Adipocyte (in vitro differentiated cells): ENCODE results near the gene SS18L1.

Experiments
- DNase-seq: peaks from one replicate; pipeline ENCODE4 v3.0.0-alpha.2; 2015; ENCODE audit warnings: low read depth
- H3K27me3 ChIP-seq: replicated peaks from 2 replicates; pipeline ENCODE4 v1.7.0; 2013; ENCODE audit warnings: mild to moderate bottlenecking, low read length, moderate library complexity; ENCODE audit not compliant: control insufficient read depth, insufficient read depth
- H3K36me3 ChIP-seq: 2 replicates; pipeline ENCODE4 v1.7.0; 2013; ENCODE audit warnings: low read length, mild to moderate bottlenecking, moderate library complexity; ENCODE audit not compliant: control insufficient read depth, insufficient read depth, severe bottlenecking
- H3K4me1 ChIP-seq: 2 replicates; pipeline ENCODE4 v1.7.0; 2013; ENCODE audit warnings: mild to moderate bottlenecking, low read length, moderate library complexity; ENCODE audit not compliant: control insufficient read depth, insufficient read depth
- H3K4me3 ChIP-seq: 2 replicates; pipeline ENCODE4 v1.7.0; 2013; ENCODE audit warnings: mild to moderate bottlenecking, low read length, moderate library complexity
- H3K9ac ChIP-seq: 2 replicates; pipeline ENCODE4 v1.7.0; 2013; ENCODE audit warnings: mild to moderate bottlenecking, low read length, moderate library complexity
- H3K9me3 ChIP-seq: 2 replicates; pipeline ENCODE4 v1.7.0; 2013; ENCODE audit warnings: mild to moderate bottlenecking, low read length, moderate library complexity; ENCODE audit not compliant: control insufficient read depth

The SS18L1 gene

GRCh38 chr20:62160253-62160652 is 16.7 kb downstream of the SS18L1 start:
- H3K27me3 ChIP-seq, result no peaks in the 10 kb centered on the region

GRCh38 chr20:62160876-62161275 is 17.3 kb downstream of the SS18L1 start:
- no peaks in the 10 kb centered on the region for H3K27me3 ChIP-seq
- peaks cover 2% of the 10 kb centered on the region for H3K4me1 ChIP-seq
- H3K9me3 ChIP-seq, result no peaks in the 10 kb centered on the region
- peaks cover 34% of the 10 kb centered on the region for H3K36me3 ChIP-seq
- no peak for DNase-seq
- H3K4me3 ChIP-seq, result no peak overlapping the region
- no peak overlapping the region for H3K9ac ChIP-seq

More at GRCh38 chr20:62160253-62160652, 16.7 kb downstream of the SS18L1 start:
- Histone ChIP-seq H3K9me3 (no peaks in the 10 kb centered on the region), H3K4me1 (no peaks in the 10 kb centered on the region), H3K36me3 (peaks cover 31% of the 10 kb centered on the region), H3K9ac (no peak overlapping the region), H3K4me3 (no peak overlapping the region)
- DNase-seq, result no peak

- no peak overlapping the region for H3K4me3 ChIP-seq
- H3K36me3 ChIP-seq, result peaks cover 34% of the 10 kb centered on the region
- no peaks in the 10 kb centered on the region for H3K27me3 ChIP-seq
- H3K9ac ChIP-seq, result no peak overlapping the region
- no peak for DNase-seq
- H3K4me1 ChIP-seq, result peaks cover 7% of the 10 kb centered on the region
- H3K9me3 ChIP-seq, result no peaks in the 10 kb centered on the region
These were observed 17.8 kb downstream of the SS18L1 start for GRCh38 chr20:62161347-62161746.

- Histone ChIP-seq H3K4me3 (no peak overlapping the region), H3K9me3 (no peaks in the 10 kb centered on the region), H3K9ac (no peak overlapping the region), H3K4me1 (peaks cover 8% of the 10 kb centered on the region), H3K27me3 (no peaks in the 10 kb centered on the region), H3K36me3 (peaks cover 34% of the 10 kb centered on the region)
- DNase-seq, result no peak
These were observed 19.4 kb downstream of the SS18L1 start for GRCh38 chr20:62162765-62163484.

DNA sequence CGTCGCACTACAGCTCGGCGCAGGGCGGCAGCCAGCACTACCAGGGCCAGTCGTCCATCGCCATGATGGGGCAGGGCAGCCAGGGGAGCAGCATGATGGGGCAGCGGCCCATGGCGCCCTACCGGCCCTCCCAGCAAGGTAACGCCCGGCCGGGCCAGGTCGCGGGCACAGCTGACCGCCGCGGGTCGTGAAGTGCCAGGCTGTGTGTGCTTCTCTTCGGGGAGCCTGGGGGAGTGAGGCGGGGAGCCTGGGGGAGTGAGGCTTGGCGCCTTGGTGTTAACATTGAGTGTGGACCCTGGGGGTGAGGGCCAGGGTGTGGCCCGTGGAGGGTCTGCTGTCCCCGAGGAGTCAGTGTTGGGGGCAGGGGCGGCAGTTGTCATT is 19.9 kb downstream of the SS18L1 start:
- Histone ChIP-seq H3K4me3 (no peak overlapping the region), H3K9ac (no peak overlapping the region), H3K27me3 (no peaks in the 10 kb centered on the region), H3K36me3 (peaks cover 40% of the 10 kb centered on the region), H3K4me1 (peaks cover 8% of the 10 kb centered on the region), H3K9me3 (no peaks in the 10 kb centered on the region)
- DNase-seq, result no peak

GRCh38 chr20:62163986-62164762 is 20.6 kb downstream of the SS18L1 start:
- Histone ChIP-seq H3K27me3 (no peaks in the 10 kb centered on the region), H3K9ac (no peak overlapping the region), H3K9me3 (no peaks in the 10 kb centered on the region), H3K4me3 (no peak overlapping the region), H3K36me3 (peaks cover 46% of the 10 kb centered on the region), H3K4me1 (peaks cover 8% of the 10 kb centered on the region)
- no peak for DNase-seq

DNA sequence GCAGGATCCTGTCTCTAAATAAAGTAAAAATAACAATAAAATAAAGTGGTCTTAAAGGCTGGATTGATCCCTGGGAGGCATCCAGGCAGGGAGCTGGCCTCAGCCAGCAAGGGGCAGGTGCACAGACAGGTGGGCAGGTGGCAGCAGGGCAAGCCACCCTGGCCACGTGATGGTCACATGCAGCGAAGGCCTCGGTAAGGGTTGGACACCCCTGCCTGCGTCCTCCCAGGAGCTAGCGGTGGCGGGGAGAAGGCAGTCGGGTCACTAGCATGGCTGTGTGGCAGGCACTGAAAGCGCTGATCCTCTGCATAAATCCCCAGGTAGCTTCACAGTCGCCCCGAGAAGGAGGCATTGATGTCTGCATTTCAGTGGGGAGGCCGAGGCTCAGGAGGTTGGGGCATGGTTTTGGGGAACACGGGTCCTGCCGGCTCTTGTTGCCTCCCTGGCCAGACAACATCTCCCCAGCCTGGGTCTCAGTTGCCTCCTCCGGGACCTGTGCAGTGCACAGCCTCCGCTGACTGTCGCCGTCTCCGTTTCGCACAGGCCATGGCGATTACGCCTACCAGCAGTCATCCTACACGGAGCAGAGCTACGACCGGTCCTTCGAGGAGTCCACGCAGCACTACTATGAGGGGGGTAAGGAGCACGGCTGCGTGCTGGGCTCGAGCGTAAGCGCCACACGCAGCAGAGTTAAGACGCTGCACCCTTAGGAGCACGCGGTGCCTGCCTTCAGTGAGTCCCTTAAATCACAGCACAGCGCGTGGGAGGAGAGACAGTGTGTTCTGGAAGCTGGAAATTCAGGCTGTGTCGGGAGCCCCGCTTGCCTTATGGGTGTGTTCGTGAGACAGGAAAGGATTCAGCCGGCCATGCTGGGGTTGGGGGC is 21.6 kb downstream of the SS18L1 start:
- Histone ChIP-seq H3K4me1 (peaks cover 8% of the 10 kb centered on the region), H3K9me3 (no peaks in the 10 kb centered on the region), H3K9ac (no peak overlapping the region), H3K4me3 (no peak overlapping the region), H3K36me3 (peaks cover 53% of the 10 kb centered on the region), H3K27me3 (no peaks in the 10 kb centered on the region)
- no peak for DNase-seq

GRCh38 chr20:62165762-62166399 is 22.3 kb downstream of the SS18L1 start:
- Histone ChIP-seq H3K4me3 (no peak overlapping the region), H3K36me3 (peaks cover 49% of the 10 kb centered on the region), H3K4me1 (peaks cover 8% of the 10 kb centered on the region), H3K27me3 (no peaks in the 10 kb centered on the region), H3K9ac (no peak overlapping the region), H3K9me3 (no peaks in the 10 kb centered on the region)
- DNase-seq, result no peak

GRCh38 chr20:62167474-62167873 is 23.9 kb downstream of the SS18L1 start:
- DNase-seq, result no peak
- H3K9ac ChIP-seq, result no peak overlapping the region
- no peaks in the 10 kb centered on the region for H3K9me3 ChIP-seq
- no peak overlapping the region for H3K4me3 ChIP-seq
- H3K27me3 ChIP-seq, result no peaks in the 10 kb centered on the region
- H3K36me3 ChIP-seq, result peaks cover 50% of the 10 kb centered on the region
- peaks cover 8% of the 10 kb centered on the region for H3K4me1 ChIP-seq

DNA sequence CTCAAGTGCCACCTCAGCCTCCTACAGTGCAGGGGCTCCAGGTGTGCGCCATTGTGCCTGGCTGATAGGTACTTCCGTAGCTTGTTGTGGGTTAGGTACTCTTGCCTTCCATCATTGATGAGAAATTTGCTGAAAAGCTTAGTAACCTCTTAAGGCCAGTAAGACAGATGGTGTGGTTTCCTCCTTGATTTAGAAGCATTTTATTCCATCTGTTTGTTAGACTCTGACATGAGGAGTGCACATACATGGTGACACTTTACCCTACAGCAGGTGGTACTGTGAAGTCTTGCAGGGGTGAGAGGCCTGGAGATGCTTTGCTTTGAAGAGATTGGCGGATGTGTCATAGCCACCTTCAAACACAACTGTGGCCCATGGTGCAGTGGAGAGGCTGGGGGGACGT is 24.5 kb downstream of the SS18L1 start:
- no peaks in the 10 kb centered on the region for H3K9me3 ChIP-seq
- H3K4me3 ChIP-seq, result no peak overlapping the region
- peaks cover 47% of the 10 kb centered on the region for H3K36me3 ChIP-seq
- DNase-seq, result no peak
- no peaks in the 10 kb centered on the region for H3K27me3 ChIP-seq
- peaks cover 8% of the 10 kb centered on the region for H3K4me1 ChIP-seq
- H3K9ac ChIP-seq, result no peak overlapping the region
